ENCODE data around the gene TMOD3.
"Not testable (repeated sequence)": the region's sequence is repeated elsewhere in the genome, so short reads cannot be mapped to it uniquely, and the experiment has no call there.

Gene TMOD3

GRCh38 chr15:51792474-51792873, 37.0 kb upstream of the TMOD3 start:
- CTCF ChIA-PET = interaction anchor here (1.2 kb wide), 1 partner anchor 142 kb away, joined by 3 read pairs; no protein-coding TSS in a partner anchor
- DNase-seq; H3K36me3 ChIP-seq (ENCODE audit: control insufficient read depth in 4 of 4, insufficient read depth in 4 of 4, low read length in 3 of 4); H3K4me1 ChIP-seq (ENCODE audit: control extremely low read depth in 1 of 4, control insufficient read depth in 4 of 4, insufficient read depth in 4 of 4, low read length in 3 of 4); H3K27me3 ChIP-seq (replicated peaks in 2 of 5; ENCODE audit: control insufficient read depth in 4 of 5, insufficient read depth in 5 of 5, low read length in 4 of 5); POLR2A ChIA-PET; H3K27ac ChIP-seq (ENCODE audit: insufficient read depth in 1 of 2, low read depth in 1 of 2, low read length in 2 of 2, poor library complexity in 1 of 2, severe bottlenecking in 2 of 2); H3K4me3 ChIP-seq (ENCODE audit: control insufficient read depth in 1 of 7, extremely low read depth in 1 of 7, insufficient read depth in 4 of 7, low read depth in 2 of 7, low read length in 6 of 7); H3K9me3 ChIP-seq (ENCODE audit: control extremely low read depth in 1 of 5, control insufficient read depth in 4 of 5, insufficient read depth in 2 of 5, low read depth in 1 of 5, low read length in 4 of 5): not testable (repeated sequence)
- WGBS (ENCODE audit: insufficient coverage) = 90% methylated on average over 2 of the region's 4 CpGs

- no peak overlapping the region for H3K4me3 ChIP-seq (ENCODE audit: control insufficient read depth in 1 of 7, extremely low read depth in 1 of 7, insufficient read depth in 4 of 7, low read depth in 2 of 7, low read length in 6 of 7)
- H3K27ac ChIP-seq (ENCODE audit: insufficient read depth in 1 of 2, low read depth in 1 of 2, low read length in 2 of 2, poor library complexity in 1 of 2, severe bottlenecking in 2 of 2) = no peak overlapping the region
- H3K4me1 ChIP-seq (ENCODE audit: control extremely low read depth in 1 of 4, control insufficient read depth in 4 of 4, insufficient read depth in 4 of 4, low read length in 3 of 4) = no peaks in the 10 kb centered on the region
- POLR2A ChIA-PET = interaction anchor here (1.9 kb wide), 1 partner anchor 31 kb away, joined by 4 read pairs; no protein-coding TSS in a partner anchor
- no peak for DNase-seq
- WGBS (ENCODE audit: insufficient coverage) = 100% methylated on average over 2 of the region's 4 CpGs
- peaks cover 0 to 6% (median 2%) of the 10 kb centered on the region in 4 experiments for H3K36me3 ChIP-seq (ENCODE audit: control insufficient read depth in 4 of 4, insufficient read depth in 4 of 4, low read length in 3 of 4)
- no peaks in the 10 kb centered on the region for H3K27me3 ChIP-seq (replicated peaks in 2 of 5; ENCODE audit: control insufficient read depth in 4 of 5, insufficient read depth in 5 of 5, low read length in 4 of 5)
- CTCF ChIA-PET = no interaction called here
- no peaks in the 10 kb centered on the region for H3K9me3 ChIP-seq (ENCODE audit: control extremely low read depth in 1 of 5, control insufficient read depth in 4 of 5, insufficient read depth in 2 of 5, low read depth in 1 of 5, low read length in 4 of 5)
Observed at GRCh38 chr15:51793521-51794305, 35.7 kb upstream of the TMOD3 start.

GRCh38 chr15:51796847-51797401, 32.5 kb upstream of the TMOD3 start:
- CTCF ChIA-PET = interaction anchor here (0.6 to 1.5 kb wide), 2 partner anchors 21 to 86 kb away, joined by 3 to 4 read pairs; no protein-coding TSS in a partner anchor
- WGBS (ENCODE audit: insufficient coverage) = 94% methylated on average over 6 of the region's 10 CpGs
- Histone ChIP-seq H3K36me3 (ENCODE audit: control insufficient read depth in 4 of 4, insufficient read depth in 4 of 4, low read length in 3 of 4) (peaks cover 0 to 15% (median 7%) of the 10 kb centered on the region in 4 experiments), H3K27me3 (replicated peaks in 2 of 5; ENCODE audit: control insufficient read depth in 4 of 5, insufficient read depth in 5 of 5, low read length in 4 of 5) (no peaks in the 10 kb centered on the region), H3K4me1 (ENCODE audit: control extremely low read depth in 1 of 4, control insufficient read depth in 4 of 4, insufficient read depth in 4 of 4, low read length in 3 of 4) (no peaks in the 10 kb centered on the region), H3K4me3 (ENCODE audit: control insufficient read depth in 1 of 7, extremely low read depth in 1 of 7, insufficient read depth in 4 of 7, low read depth in 2 of 7, low read length in 6 of 7) (no peak overlapping the region), H3K9me3 (ENCODE audit: control extremely low read depth in 1 of 5, control insufficient read depth in 4 of 5, insufficient read depth in 2 of 5, low read depth in 1 of 5, low read length in 4 of 5) (no peaks in the 10 kb centered on the region), H3K27ac (ENCODE audit: insufficient read depth in 1 of 2, low read depth in 1 of 2, low read length in 2 of 2, poor library complexity in 1 of 2, severe bottlenecking in 2 of 2) (no peak overlapping the region)
- POLR2A ChIA-PET = no interaction called here
- no peak for DNase-seq

GRCh38 chr15:51798281-51798680, 31.2 kb upstream of the TMOD3 start:
- no peak for DNase-seq
- 100% methylated on average over 1 of the region's 1 CpG for WGBS (ENCODE audit: insufficient coverage)
- ChIA-PET POLR2A (no interaction called here), CTCF (no interaction called here)
- Histone ChIP-seq H3K4me1 (ENCODE audit: control extremely low read depth in 1 of 4, control insufficient read depth in 4 of 4, insufficient read depth in 4 of 4, low read length in 3 of 4) (no peaks in the 10 kb centered on the region), H3K9me3 (ENCODE audit: control extremely low read depth in 1 of 5, control insufficient read depth in 4 of 5, insufficient read depth in 2 of 5, low read depth in 1 of 5, low read length in 4 of 5) (no peaks in the 10 kb centered on the region), H3K27me3 (replicated peaks in 2 of 5; ENCODE audit: control insufficient read depth in 4 of 5, insufficient read depth in 5 of 5, low read length in 4 of 5) (no peaks in the 10 kb centered on the region), H3K27ac (ENCODE audit: insufficient read depth in 1 of 2, low read depth in 1 of 2, low read length in 2 of 2, poor library complexity in 1 of 2, severe bottlenecking in 2 of 2) (no peak overlapping the region), H3K36me3 (ENCODE audit: control insufficient read depth in 4 of 4, insufficient read depth in 4 of 4, low read length in 3 of 4) (peaks cover 0 to 15% (median 9%) of the 10 kb centered on the region in 4 experiments), H3K4me3 (ENCODE audit: control insufficient read depth in 1 of 7, extremely low read depth in 1 of 7, insufficient read depth in 4 of 7, low read depth in 2 of 7, low read length in 6 of 7) (no peak overlapping the region)

GRCh38 chr15:51799282-51800252, 29.9 kb upstream of the TMOD3 start:
- CTCF ChIA-PET = no interaction called here
- Histone ChIP-seq H3K4me3 (ENCODE audit: control insufficient read depth in 1 of 7, extremely low read depth in 1 of 7, insufficient read depth in 4 of 7, low read depth in 2 of 7, low read length in 6 of 7) (no peak overlapping the region), H3K36me3 (ENCODE audit: control insufficient read depth in 4 of 4, insufficient read depth in 4 of 4, low read length in 3 of 4) (peaks cover 0 to 15% (median 9%) of the 10 kb centered on the region in 4 experiments), H3K27ac (ENCODE audit: insufficient read depth in 1 of 2, low read depth in 1 of 2, low read length in 2 of 2, poor library complexity in 1 of 2, severe bottlenecking in 2 of 2) (no peak overlapping the region), H3K27me3 (replicated peaks in 2 of 5; ENCODE audit: control insufficient read depth in 4 of 5, insufficient read depth in 5 of 5, low read length in 4 of 5) (no peaks in the 10 kb centered on the region), H3K4me1 (ENCODE audit: control extremely low read depth in 1 of 4, control insufficient read depth in 4 of 4, insufficient read depth in 4 of 4, low read length in 3 of 4) (no peaks in the 10 kb centered on the region), H3K9me3 (ENCODE audit: control extremely low read depth in 1 of 5, control insufficient read depth in 4 of 5, insufficient read depth in 2 of 5, low read depth in 1 of 5, low read length in 4 of 5) (no peaks in the 10 kb centered on the region)
- POLR2A ChIA-PET = no interaction called here
- WGBS (ENCODE audit: insufficient coverage) = 97% methylated on average over 3 of the region's 6 CpGs
- no peak for DNase-seq

GRCh38 chr15:51801391-51801835, 28.0 kb upstream of the TMOD3 start:
- Histone ChIP-seq H3K9me3 (ENCODE audit: control extremely low read depth in 1 of 5, control insufficient read depth in 4 of 5, insufficient read depth in 2 of 5, low read depth in 1 of 5, low read length in 4 of 5) (no peaks in the 10 kb centered on the region), H3K36me3 (ENCODE audit: control insufficient read depth in 4 of 4, insufficient read depth in 4 of 4, low read length in 3 of 4) (peaks cover 3 to 19% (median 9%) of the 10 kb centered on the region in 4 experiments), H3K27me3 (replicated peaks in 2 of 5; ENCODE audit: control insufficient read depth in 4 of 5, insufficient read depth in 5 of 5, low read length in 4 of 5) (no peaks in the 10 kb centered on the region), H3K4me1 (ENCODE audit: control extremely low read depth in 1 of 4, control insufficient read depth in 4 of 4, insufficient read depth in 4 of 4, low read length in 3 of 4) (no peaks in the 10 kb centered on the region), H3K4me3 (ENCODE audit: control insufficient read depth in 1 of 7, extremely low read depth in 1 of 7, insufficient read depth in 4 of 7, low read depth in 2 of 7, low read length in 6 of 7) (no peak overlapping the region), H3K27ac (ENCODE audit: insufficient read depth in 1 of 2, low read depth in 1 of 2, low read length in 2 of 2, poor library complexity in 1 of 2, severe bottlenecking in 2 of 2) (no peak overlapping the region)
- ChIA-PET POLR2A (no interaction called here), CTCF (interaction anchor here (0.9 to 1.5 kb wide), 3 partner anchors 11 to 89 kb away, joined by 3 to 6 read pairs (median 3); no protein-coding TSS in a partner anchor)
- peak; percentile 10 to 17 (median 11) for DNase-seq
- WGBS (ENCODE audit: insufficient coverage) = 96% methylated on average over 3 of the region's 3 CpGs

Measured in common myeloid progenitor, CD34-positive (primary cell).